Right lobe of liver (tissue), 6 donors: Measurements from ENCODE around the gene DOCK2. TPM values are rescaled to one million over a fixed set of nuclear protein-coding genes. Genes with fewer than 3 reads are reported as not detected.

Experiments
- ATAC-seq, 4 donors: fragments of 200-7000 bp; cut with Tn5 transposase; one replicate each; pipeline ENCODE4 v1.9.1; 2020; ENCODE audit warnings: mild to moderate bottlenecking in 4 of 4, moderate library complexity in 4 of 4
- DNase-seq, 3 donors: peaks; one replicate each; pipeline ENCODE4 v3.0.0-alpha.2; 2020
- H3K27ac ChIP-seq, 3 donors: fragments of 200-600 bp; one replicate each; pipeline ENCODE4 v1.8.0; 2022
- H3K27me3 ChIP-seq, 2 donors: fragments of 200-600 bp; one replicate each; pipeline ENCODE4 v1.8.0; 2022
- H3K36me3 ChIP-seq, 4 donors: fragments of 200-600 bp; sonication (generic) in 1 of 4; one replicate each; pipeline versions ENCODE4 v1.5.1 to v1.8.0; 2017 to 2022; ENCODE audit warnings: control low read depth in 1 of 4
- H3K4me1 ChIP-seq, 4 donors: fragments of 200-600 bp; sonication (generic) in 1 of 4; one replicate each; pipeline versions ENCODE4 v1.5.1 to v1.8.0; 2017 to 2022; ENCODE audit warnings: control low read depth in 1 of 4
- H3K4me3 ChIP-seq, 3 donors: fragments of 200-600 bp; one replicate each; pipeline ENCODE4 v1.8.0; 2022
- H3K9me3 ChIP-seq, 4 donors: fragments of 200-600 bp; sonication (generic) in 1 of 4; one replicate each; pipeline versions ENCODE4 v1.5.1 to v1.8.0; 2017 to 2022; ENCODE audit warnings: control low read depth in 1 of 4
- POLR2A ChIP-seq: fragments of 450-650 bp; IDR thresholded peaks from one replicate; pipeline ENCODE4 v1.6.1; 2017; ENCODE audit warnings: antibody characterized with exemption, mild to moderate bottlenecking
- WGBS: methylation state at CpG from one replicate; pipeline ENCODE4 v1.1.6; 2018; ENCODE audit warnings: low coverage, low lambda C conversion rate; ENCODE audit not compliant: insufficient coverage; ENCODE audit errors: missing lambda C conversion rate; 5-methylcytosine and 5-hydroxymethylcytosine counted together
- intact Hi-C, 2 donors: fragments of 100-400 bp; cut with DNase I; formaldehyde crosslinking; loops; one replicate each; pipeline versions ENCODE4 v1.11.2 to v1.14.1; 2022
- total RNA-seq, 6 experiments: library from RNA; depleted of rRNA in 2 of 6; stranded (reverse); fragments of >200 nt in 2 of 6; fragmentation: NEBNext Ultra II Directional in 3 of 6; extraction: Animal tissue kit (Norgen Biotek cat#: 25700) in 3 of 6; gene quantifications; one replicate each; pipeline versions ENCODE4 v1.1.0 to v1.2.4, GENCODE V29; 2016 to 2023
- TF ChIP-seq, protein P1 (sequence below), 4 donors: fragments of 200-600 bp in 3 of 4; fragments of 450-650 bp in 1 of 4; IDR thresholded peaks; one replicate each; pipeline versions ENCODE4 v1.5.1 to v1.8.0; 2016 to 2022; ENCODE audit warnings: antibody characterized with exemption in 4 of 4, mild to moderate bottlenecking in 2 of 4
- donor health status: DM: no; HTN: yes; CAD: no.
- donor health status: DM: no; HTN: no; CAD: no.
- donor health status: DM: no; HTN: no; CAD: no.
- donor health status: DM: no; HTN: yes; CAD: no.
- donor health status: DM: no; HTN: yes; CAD: no.

DOCK2 gene
- total RNA-seq, 6 experiments from 2014 or later, result 5.0 to 14.5 (median 7.4) TPM

DNA sequence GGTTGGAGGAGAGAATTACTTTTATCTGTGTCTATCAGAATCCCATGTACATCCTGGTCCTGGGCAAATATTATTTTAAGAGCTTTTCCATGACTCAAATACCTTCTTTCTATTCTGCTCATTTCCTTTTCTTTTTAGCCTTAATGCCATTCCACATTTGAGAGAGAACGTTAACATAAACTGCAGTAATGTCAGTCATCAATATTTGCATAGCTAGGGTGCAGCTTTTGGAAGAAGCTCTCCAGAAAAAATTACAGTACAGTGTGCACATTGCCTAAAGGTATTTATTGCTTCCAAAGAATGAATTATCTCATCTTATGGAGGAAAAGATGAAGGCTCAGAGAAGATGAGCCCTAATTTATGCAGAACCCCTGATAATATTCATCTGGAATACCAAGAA lies 284.9 kb downstream of the DOCK2 start:
- no peaks in the 10 kb centered on the region for H3K4me1 ChIP-seq
- TF ChIP-seq, protein P1, sequence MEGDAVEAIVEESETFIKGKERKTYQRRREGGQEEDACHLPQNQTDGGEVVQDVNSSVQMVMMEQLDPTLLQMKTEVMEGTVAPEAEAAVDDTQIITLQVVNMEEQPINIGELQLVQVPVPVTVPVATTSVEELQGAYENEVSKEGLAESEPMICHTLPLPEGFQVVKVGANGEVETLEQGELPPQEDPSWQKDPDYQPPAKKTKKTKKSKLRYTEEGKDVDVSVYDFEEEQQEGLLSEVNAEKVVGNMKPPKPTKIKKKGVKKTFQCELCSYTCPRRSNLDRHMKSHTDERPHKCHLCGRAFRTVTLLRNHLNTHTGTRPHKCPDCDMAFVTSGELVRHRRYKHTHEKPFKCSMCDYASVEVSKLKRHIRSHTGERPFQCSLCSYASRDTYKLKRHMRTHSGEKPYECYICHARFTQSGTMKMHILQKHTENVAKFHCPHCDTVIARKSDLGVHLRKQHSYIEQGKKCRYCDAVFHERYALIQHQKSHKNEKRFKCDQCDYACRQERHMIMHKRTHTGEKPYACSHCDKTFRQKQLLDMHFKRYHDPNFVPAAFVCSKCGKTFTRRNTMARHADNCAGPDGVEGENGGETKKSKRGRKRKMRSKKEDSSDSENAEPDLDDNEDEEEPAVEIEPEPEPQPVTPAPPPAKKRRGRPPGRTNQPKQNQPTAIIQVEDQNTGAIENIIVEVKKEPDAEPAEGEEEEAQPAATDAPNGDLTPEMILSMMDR (IDR thresholded peaks at IDR 0.05), result no peak
- TF ChIP-seq POLR2A, result no peak
- H3K9me3 ChIP-seq, result no peaks in the 10 kb centered on the region
- H3K27me3 ChIP-seq, result no peaks in the 10 kb centered on the region
- intact Hi-C loops, result no loop called here
- no peaks in the 10 kb centered on the region for H3K36me3 ChIP-seq
- DNase-seq (no peak), ATAC-seq (no peak)
- no peak overlapping the region for H3K4me3 ChIP-seq
- WGBS, result 47% methylated on average over 1 of the region's 1 CpG
- no peak overlapping the region for H3K27ac ChIP-seq

DNA sequence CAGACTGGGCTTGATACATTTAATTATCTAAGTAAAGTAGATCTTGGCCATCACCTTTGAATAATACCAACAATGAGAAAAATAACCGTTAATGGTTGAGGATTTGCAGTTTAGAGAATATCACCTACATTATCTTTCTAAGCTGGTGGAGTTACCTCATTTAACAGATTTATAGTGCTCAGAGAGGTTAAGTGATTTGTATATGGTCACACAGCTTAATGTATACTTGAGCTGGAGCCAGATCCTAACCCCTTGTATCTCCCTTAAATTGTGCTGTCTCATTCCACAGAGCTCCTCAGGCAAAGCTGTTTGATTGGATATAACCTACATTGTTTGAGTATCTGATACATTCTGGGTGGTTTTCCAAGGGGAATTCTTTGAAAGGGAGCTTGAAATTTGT lies 285.4 kb downstream of the DOCK2 start:
- Histone ChIP-seq H3K9me3 (no peaks in the 10 kb centered on the region), H3K4me3 (no peak overlapping the region), H3K27ac (no peak overlapping the region), H3K27me3 (no peaks in the 10 kb centered on the region), H3K4me1 (no peaks in the 10 kb centered on the region), H3K36me3 (no peaks in the 10 kb centered on the region)
- intact Hi-C loops, result no loop called here
- 73% methylated on average over 1 of the region's 1 CpG for WGBS
- TF ChIP-seq POLR2A, result no peak
- TF ChIP-seq, protein P1 (IDR thresholded peaks at IDR 0.05), result no peak
- DNase-seq, result no peak
- no peak for ATAC-seq

DNA sequence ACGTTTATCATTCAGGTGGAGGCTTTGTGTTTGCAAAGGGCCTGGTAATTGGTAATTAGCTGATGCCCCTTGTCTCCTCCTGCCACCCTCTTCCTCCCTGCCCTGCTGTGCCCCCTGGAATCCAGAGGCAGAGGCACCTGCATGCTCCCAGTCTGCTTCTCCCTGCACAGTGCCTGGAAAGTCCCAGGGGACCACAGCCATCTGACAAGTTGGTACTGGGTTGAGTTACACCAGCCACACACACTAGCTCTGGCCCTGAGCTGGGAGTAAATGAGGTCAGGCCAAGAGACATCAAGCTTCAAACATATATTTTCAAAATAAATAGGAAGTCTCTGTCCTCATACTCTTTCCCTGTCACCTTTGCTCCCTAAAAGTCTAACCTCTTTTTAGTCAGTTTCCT lies 286.9 kb downstream of the DOCK2 start:
- ATAC-seq, result no peak
- Histone ChIP-seq H3K9me3 (no peaks in the 10 kb centered on the region), H3K36me3 (no peaks in the 10 kb centered on the region), H3K27me3 (no peaks in the 10 kb centered on the region), H3K4me1 (no peaks in the 10 kb centered on the region), H3K4me3 (no peak overlapping the region), H3K27ac (no peak overlapping the region)
- WGBS, result 60% methylated on average over 1 of the region's 1 CpG
- intact Hi-C loops, result no loop called here
- no peak for TF ChIP-seq POLR2A
- TF ChIP-seq, protein P1 (IDR thresholded peaks at IDR 0.05), result no peak
- no peak for DNase-seq

DNA sequence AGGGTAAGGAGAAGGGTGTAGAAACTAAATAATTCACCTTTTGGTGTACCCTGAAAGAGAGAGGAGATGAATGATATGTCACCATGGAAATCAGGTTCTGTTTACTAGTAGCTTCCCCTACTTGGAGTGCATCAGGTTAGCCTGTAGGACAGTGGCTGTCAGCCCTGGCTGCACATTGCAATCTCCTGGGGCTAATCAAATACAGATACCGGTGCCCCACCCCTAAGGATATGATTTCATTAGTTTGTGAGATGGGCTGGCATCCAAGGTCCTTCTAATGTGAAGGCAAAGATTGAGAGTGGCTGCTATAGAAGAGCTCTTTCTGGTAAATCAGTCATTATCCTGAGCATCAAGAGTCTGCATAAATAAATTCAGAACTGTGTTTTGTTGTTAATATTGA lies 296.1 kb downstream of the DOCK2 start:
- DNase-seq (no peak), ATAC-seq (no peak)
- Histone ChIP-seq H3K27me3 (no peaks in the 10 kb centered on the region), H3K9me3 (no peaks in the 10 kb centered on the region), H3K4me3 (no peak overlapping the region), H3K27ac (no peak overlapping the region), H3K4me1 (no peaks in the 10 kb centered on the region), H3K36me3 (no peaks in the 10 kb centered on the region)
- WGBS, result 29% methylated on average over 1 of the region's 1 CpG
- intact Hi-C loops, result no loop called here
- TF ChIP-seq POLR2A, result no peak
- TF ChIP-seq, protein P1 (IDR thresholded peaks at IDR 0.05), result no peak

DNA sequence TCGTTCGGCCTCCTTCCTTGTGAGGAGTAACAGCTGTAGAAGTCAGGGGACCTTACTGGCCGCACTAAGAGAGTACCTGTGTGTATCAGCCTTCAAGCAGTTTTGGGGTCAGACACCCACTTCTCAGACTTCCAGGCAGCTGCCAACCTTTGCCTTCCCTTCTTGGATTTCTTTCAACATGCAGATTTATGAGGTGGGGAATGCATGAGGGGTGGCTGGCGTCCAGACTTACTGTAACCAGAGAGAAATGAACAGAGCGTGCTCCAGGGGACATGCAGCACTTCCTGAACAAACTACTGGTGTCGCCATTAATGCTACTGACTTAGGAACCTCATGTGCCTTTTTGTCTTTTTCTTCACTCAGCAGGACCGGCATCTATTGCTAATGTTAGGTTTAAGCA lies 296.5 kb downstream of the DOCK2 start:
- H3K27me3 ChIP-seq, result no peaks in the 10 kb centered on the region
- H3K36me3 ChIP-seq, result no peaks in the 10 kb centered on the region
- H3K27ac ChIP-seq, result no peak overlapping the region
- no peak for ATAC-seq
- WGBS, result 54% methylated on average over 7 of the region's 7 CpGs
- no peak for TF ChIP-seq POLR2A
- TF ChIP-seq, protein P1 (IDR thresholded peaks at IDR 0.05), result no peak
- H3K4me1 ChIP-seq, result no peaks in the 10 kb centered on the region
- intact Hi-C loops, result no loop called here
- no peak overlapping the region for H3K4me3 ChIP-seq
- DNase-seq, result no peak
- H3K9me3 ChIP-seq, result no peaks in the 10 kb centered on the region
